Loucy (cell line): Measurements from ENCODE around the gene CIC.

Experiments used
- CTCF ChIP-seq: fragments of 200-600 bp; sonication (generic); conservative IDR thresholded peaks from 2 replicates; pipeline ENCODE4 v1.5.1; 2014; ENCODE audit warnings: mild to moderate bottlenecking, antibody characterized with exemption, low read length
- EZH2phosphoT487 ChIP-seq: fragments of 200-600 bp; IDR thresholded peaks from 2 replicates; pipeline ENCODE4 v1.6.1; 2018; ENCODE audit warnings: antibody characterized with exemption, mild to moderate bottlenecking, moderate library complexity, borderline replicate concordance

GRCh38 chr19:42284591-42285341 is 15.7 kb downstream of the CIC start:
- no peak for TF ChIP-seq CTCF
- no peak for TF ChIP-seq EZH2phosphoT487
